Effector memory CD8-positive, alpha-beta T cell (primary cell): Measurements from ENCODE around the gene PCYT2.

ENCODE experiments used
- ATAC-seq: fragments of 150-1000 bp; cut with Tn5 transposase; replicated peaks from 2 replicates; pipeline ENCODE4 v1.10.0; 2021; ENCODE audit warnings: mild to moderate bottlenecking, moderate library complexity
- DNase-seq, 3 experiments: peaks; one replicate each; pipeline ENCODE4 v3.0.0; 2021
- H3K27ac Mint-ChIP-seq, 2 donors: one replicate each; pipeline ENCODE4 v1.8.0; 2022; ENCODE audit warnings: mild to moderate bottlenecking in 2 of 2, mixed read lengths in 2 of 2, moderate library complexity in 2 of 2
- H3K27me3 Mint-ChIP-seq, 2 donors: one replicate each; pipeline ENCODE4 v1.8.0; 2022; ENCODE audit warnings: mixed read lengths in 2 of 2
- H3K36me3 Mint-ChIP-seq: one replicate; pipeline ENCODE4 v1.8.0; 2022; ENCODE audit warnings: mild to moderate bottlenecking, moderate library complexity, mixed read lengths; ENCODE audit not compliant: insufficient read depth
- H3K4me1 Mint-ChIP-seq, 2 donors: one replicate each; pipeline ENCODE4 v1.8.0; 2022; ENCODE audit warnings: low read depth in 2 of 2, mixed read lengths in 2 of 2
- H3K4me3 Mint-ChIP-seq, 2 donors: one replicate each; pipeline ENCODE4 v1.8.0; 2022; ENCODE audit warnings: mild to moderate bottlenecking in 2 of 2, mixed read lengths in 2 of 2, moderate library complexity in 2 of 2
- H3K9me3 Mint-ChIP-seq, 2 donors: one replicate each; pipeline ENCODE4 v1.8.0; 2022; ENCODE audit warnings: mixed read lengths in 2 of 2

The PCYT2 gene

GRCh38 chr17:81952792-81953228 lies 41.6 kb upstream of the PCYT2 start:
- ATAC-seq: no peak

DNA sequence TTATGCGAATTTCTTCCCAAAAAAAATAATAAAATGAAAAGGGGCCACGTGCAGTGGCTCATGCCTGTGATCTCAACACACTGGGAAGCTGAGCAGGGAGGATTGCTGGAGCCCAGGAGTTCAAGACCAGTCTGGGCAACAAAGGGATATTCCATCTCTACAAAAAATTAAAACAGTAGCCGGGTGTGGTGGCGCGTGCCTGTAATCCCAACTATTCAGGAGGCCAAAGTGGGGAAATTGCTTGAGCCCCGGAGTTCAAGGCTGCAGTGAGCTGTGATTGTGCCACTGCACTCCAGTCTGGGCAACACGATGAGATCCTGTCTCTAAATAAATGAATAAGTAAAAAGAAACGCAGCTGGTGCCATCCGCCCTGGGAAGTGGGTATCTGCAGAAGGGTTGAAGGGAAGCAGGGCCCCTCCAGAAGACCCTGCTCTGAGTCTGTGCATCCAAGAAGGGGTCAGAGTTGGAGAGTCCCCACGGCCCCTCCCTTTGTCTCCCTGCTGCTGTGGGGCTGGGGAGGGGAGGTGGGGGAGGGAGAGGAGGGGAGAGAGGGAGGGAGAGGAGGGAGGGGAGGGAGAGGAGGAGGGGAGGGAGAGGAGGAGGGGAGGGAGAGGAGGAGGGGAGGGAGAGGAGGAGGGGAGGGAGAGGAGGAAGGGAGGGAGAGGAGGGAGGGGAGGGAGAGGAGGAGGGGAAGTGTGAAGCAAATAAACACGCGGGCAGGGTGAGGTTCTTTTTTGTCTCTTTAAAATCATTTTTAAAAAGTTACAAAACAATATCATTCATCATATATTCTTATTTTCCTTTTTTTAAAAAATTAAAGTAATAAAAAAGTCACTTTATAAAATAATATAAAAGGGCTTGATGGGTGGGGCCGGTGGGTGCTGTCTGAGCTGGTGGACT lies 40.8 kb upstream of the PCYT2 start:
- no peak overlapping the region for H3K27ac Mint-ChIP-seq
- H3K9me3 Mint-ChIP-seq: no peaks in the 10 kb centered on the region
- ATAC-seq: no peak

More at GRCh38 chr17:81952792-81953228, 41.6 kb upstream of the PCYT2 start:
- no peak for DNase-seq
- H3K4me1 Mint-ChIP-seq: no peaks in the 10 kb centered on the region
- H3K36me3 Mint-ChIP-seq: no peaks in the 10 kb centered on the region
- peaks cover 5 to 19% of the 10 kb centered on the region in 2 donors for H3K27me3 Mint-ChIP-seq
- no peak overlapping the region for H3K27ac Mint-ChIP-seq
- H3K9me3 Mint-ChIP-seq: no peaks in the 10 kb centered on the region
- no peak overlapping the region for H3K4me3 Mint-ChIP-seq

DNA sequence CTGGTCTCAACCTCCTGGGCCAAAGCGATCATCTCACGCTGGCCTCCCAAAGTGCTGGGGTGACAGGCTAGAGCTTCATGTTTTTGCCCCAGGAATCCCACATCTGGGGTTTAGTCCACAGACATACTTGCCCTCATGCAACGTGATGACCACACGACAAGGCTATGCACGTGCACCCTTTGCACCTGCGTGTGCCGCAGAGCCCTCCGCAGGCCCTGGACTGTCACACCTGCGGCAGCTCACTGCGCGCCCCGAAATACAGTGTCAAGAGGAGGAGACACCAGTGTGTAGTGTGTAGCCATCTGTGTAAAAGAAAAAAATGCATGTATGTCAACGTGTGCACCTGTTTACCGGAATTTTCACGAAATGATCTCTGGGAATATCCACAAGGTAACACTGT lies 39.3 kb upstream of the PCYT2 start:
- H3K36me3 Mint-ChIP-seq: no peaks in the 10 kb centered on the region
- H3K4me3 Mint-ChIP-seq: no peak overlapping the region
- no peak overlapping the region for H3K27ac Mint-ChIP-seq
- H3K9me3 Mint-ChIP-seq: no peaks in the 10 kb centered on the region
- no peak for DNase-seq
- no peaks in the 10 kb centered on the region for H3K4me1 Mint-ChIP-seq
- no peak for ATAC-seq
- H3K27me3 Mint-ChIP-seq: peaks cover 0 to 17% of the 10 kb centered on the region in 2 donors

More for the DNA sequence above, 40.8 kb upstream of the PCYT2 start:
- Mint-ChIP-seq H3K36me3 (no peaks in the 10 kb centered on the region), H3K4me1 (no peaks in the 10 kb centered on the region), H3K27me3 (peaks cover under 1 to 16% of the 10 kb centered on the region in 2 donors), H3K4me3 (no peak overlapping the region)
- no peak for DNase-seq

GRCh38 chr17:81948635-81949378 lies 37.6 kb upstream of the PCYT2 start:
- Mint-ChIP-seq H3K36me3 (no peaks in the 10 kb centered on the region), H3K9me3 (no peaks in the 10 kb centered on the region)

DNA sequence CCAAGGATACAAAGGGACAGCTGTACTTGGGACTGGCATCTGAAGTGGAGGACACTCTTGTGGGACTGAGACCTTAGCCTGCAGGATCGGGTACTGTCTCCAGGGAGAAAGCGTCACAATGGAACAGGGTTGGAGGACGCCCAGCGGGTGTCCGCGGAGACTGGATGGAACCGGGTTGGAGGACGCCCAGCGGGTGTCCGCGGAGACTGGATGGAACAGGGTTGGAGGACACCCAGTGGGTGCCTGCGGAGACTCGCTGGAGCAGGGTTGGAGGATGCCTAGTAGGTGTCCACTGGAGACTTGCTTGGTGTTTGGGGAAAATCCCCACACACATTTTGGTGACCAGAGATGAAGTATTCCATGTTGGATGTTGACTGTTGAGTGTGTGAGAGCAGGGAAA lies 36.0 kb upstream of the PCYT2 start, which contains the start of gene MYADML2:
MYADML2 (minus strand) TSS at position 45 of the 400 bp plus-strand sequence. CDS start 5,492 bp downstream, outside the sequence.
- DNase-seq: no peak
- Mint-ChIP-seq H3K4me1 (no peaks in the 10 kb centered on the region), H3K27me3 (peaks cover 0 to 26% of the 10 kb centered on the region in 2 donors), H3K36me3 (no peaks in the 10 kb centered on the region), H3K9me3 (no peaks in the 10 kb centered on the region), H3K4me3 (no peak within 1 kb of the TSS), H3K27ac (no peak within 1 kb of the TSS)
- ATAC-seq: no peak

More at GRCh38 chr17:81948635-81949378, 37.6 kb upstream of the PCYT2 start:
- DNase-seq: no peak
- Mint-ChIP-seq H3K27ac (no peak overlapping the region), H3K27me3 (peaks cover 0 to 26% of the 10 kb centered on the region in 2 donors), H3K4me3 (no peak overlapping the region), H3K4me1 (no peaks in the 10 kb centered on the region)
- ATAC-seq: no peak

DNA sequence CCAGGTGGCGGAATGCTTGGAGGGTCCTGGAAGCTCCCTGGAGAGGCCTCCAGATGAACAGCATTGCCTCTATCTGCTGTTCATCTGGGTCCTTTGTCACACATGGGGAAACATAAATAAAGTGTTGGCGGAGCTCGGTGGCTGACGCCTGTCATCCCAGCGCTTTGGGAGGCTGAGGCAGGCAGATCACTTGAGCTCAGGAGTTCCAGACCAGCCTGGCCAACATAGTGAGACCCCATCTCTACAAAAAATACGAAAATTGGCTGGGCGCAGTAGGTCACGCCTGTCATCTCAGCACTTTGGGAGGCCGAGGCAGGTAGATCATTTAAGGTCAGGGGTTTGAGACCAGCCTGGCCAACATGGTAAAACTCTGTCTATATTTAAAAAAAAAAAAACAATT lies 33.7 kb upstream of the PCYT2 start:
- Mint-ChIP-seq H3K9me3 (no peaks in the 10 kb centered on the region), H3K4me1 (no peaks in the 10 kb centered on the region), H3K4me3 (no peak overlapping the region), H3K36me3 (no peaks in the 10 kb centered on the region), H3K27me3 (peaks cover 0 to 36% of the 10 kb centered on the region in 2 donors), H3K27ac (no peak overlapping the region)
- ATAC-seq: no peak
- DNase-seq: no peak

DNA sequence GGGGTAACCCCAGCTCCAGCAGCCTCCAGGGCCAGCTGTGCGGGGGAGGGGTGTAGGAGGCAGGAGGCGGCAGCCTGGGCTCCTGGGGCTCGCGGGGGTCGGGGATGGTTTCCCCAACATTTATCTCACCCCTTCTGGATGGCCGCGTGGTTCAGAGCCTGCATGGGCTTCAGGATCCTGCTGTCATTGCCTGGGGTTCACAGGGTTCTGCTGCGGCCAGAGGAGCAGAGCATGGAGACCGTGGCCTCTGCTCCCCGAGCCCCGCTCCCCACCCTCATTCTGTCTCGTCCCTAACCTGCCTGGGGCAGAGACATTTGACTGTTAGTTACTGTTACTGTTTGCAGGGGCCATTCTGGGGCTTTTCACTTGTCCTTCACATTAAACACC lies 31.0 kb upstream of the PCYT2 start:
- Mint-ChIP-seq H3K9me3 (no peaks in the 10 kb centered on the region), H3K4me3 (no peak overlapping the region)

DNA sequence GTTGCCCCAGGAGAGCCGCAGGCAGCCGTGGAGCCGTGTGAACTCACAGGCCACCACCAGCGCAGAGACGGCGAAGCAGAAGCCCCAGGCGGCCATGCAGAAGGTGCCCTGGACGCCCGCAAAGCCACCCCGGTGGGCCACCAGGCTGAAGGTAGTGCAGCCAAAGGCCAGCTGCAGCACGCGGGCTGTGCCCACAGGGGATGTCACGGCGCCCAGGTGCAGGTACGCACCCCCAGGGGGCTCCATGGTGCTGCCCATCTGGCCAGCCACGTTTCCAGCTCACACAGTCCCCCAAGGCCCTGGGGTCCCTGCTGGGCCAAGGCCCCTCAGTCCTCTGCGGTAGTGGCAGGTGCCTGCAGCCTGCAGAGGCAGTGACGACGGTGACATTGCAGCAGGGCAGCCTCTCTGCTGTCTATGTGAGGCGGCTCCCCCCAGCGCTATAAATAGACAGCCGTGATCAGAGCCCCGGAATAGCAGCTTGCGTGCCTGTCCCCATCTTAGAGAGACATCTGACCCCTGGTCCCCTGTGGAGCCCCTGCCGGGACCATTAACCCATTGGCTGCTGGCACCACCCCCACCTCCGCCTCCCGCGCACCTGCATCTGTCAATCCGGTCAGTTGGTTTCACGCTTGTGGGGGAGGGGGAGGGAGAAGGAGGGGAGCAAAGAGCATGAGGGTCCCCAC lies 30.4 kb upstream of the PCYT2 start:
- no peaks in the 10 kb centered on the region for H3K9me3 Mint-ChIP-seq
- H3K4me3 Mint-ChIP-seq: no peak overlapping the region
- H3K27ac Mint-ChIP-seq: no peak overlapping the region
- no peak for DNase-seq
- ATAC-seq: no peak
- H3K27me3 Mint-ChIP-seq: peaks cover 0 to 19% of the 10 kb centered on the region in 2 donors
- H3K4me1 Mint-ChIP-seq: peaks cover 3 to 5% of the 10 kb centered on the region in 2 donors
- H3K36me3 Mint-ChIP-seq: no peaks in the 10 kb centered on the region

More for the DNA sequence above, 31.0 kb upstream of the PCYT2 start:
- Mint-ChIP-seq H3K4me1 (peaks cover 3 to 4% of the 10 kb centered on the region in 2 donors), H3K27ac (no peak overlapping the region), H3K27me3 (peaks cover 0 to 24% of the 10 kb centered on the region in 2 donors), H3K36me3 (no peaks in the 10 kb centered on the region)
- no peak for DNase-seq
- ATAC-seq: no peak

DNA sequence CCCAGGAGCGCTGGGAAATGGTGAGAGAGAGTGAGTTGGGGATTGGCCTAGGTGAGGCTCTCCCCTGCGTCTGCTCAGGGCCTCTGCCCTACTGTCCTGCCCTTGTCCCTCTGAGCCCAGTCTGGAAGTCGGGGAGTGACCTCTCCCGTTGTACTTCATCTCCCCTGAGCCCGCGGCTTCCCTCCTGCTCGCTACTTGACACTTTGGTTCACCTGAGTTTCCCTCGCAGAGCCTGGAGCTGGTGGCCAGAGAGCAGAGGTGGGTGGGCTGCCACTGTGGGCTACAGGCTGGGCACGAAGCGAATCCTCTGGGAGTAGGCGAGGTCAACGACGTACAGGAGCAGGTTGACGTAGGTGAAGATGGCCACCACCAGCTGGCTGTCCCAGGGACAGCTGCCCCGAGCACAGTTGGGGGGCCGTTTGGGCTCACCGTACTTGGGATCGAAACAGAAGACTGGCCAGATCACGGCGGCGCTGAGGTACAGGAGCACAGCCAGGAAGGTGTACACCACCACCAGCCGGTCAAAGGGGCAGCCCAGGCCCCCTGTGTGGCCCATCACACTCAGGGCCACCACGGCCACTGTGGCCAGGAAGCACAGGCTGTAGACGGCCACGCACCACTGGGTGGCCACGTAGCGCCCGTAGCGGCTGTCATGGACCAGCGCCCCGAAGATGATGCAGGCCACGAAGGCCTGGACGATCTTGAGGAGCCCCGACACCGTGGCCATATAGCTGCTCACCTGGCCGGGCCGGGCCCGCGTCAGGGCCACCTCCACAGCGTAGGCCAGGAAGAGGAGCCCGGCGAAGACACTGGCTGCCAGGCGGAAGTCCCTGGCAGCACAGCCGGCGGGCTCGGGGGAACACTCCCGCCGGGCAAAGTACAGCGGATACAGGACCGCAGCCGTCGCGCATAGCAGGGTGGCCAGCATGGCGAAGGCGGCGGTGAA lies 29.6 kb upstream of the PCYT2 start:
- Mint-ChIP-seq H3K27ac (no peak overlapping the region), H3K36me3 (no peaks in the 10 kb centered on the region), H3K27me3 (peaks cover 0 to 19% of the 10 kb centered on the region in 2 donors), H3K4me1 (peaks cover 3 to 6% of the 10 kb centered on the region in 2 donors), H3K9me3 (no peaks in the 10 kb centered on the region), H3K4me3 (no peak overlapping the region)
- DNase-seq (no peak), ATAC-seq (no peak)

- Mint-ChIP-seq H3K27me3 (peaks cover 0 to 19% of the 10 kb centered on the region in 2 donors), H3K9me3 (no peaks in the 10 kb centered on the region), H3K4me1 (peaks cover 3 to 6% of the 10 kb centered on the region in 2 donors), H3K4me3 (no peak overlapping the region), H3K27ac (no peak overlapping the region), H3K36me3 (no peaks in the 10 kb centered on the region)
- ATAC-seq: no peak
- no peak for DNase-seq
These were observed 28.7 kb upstream of the PCYT2 start for GRCh38 chr17:81939881-81940385.

DNA sequence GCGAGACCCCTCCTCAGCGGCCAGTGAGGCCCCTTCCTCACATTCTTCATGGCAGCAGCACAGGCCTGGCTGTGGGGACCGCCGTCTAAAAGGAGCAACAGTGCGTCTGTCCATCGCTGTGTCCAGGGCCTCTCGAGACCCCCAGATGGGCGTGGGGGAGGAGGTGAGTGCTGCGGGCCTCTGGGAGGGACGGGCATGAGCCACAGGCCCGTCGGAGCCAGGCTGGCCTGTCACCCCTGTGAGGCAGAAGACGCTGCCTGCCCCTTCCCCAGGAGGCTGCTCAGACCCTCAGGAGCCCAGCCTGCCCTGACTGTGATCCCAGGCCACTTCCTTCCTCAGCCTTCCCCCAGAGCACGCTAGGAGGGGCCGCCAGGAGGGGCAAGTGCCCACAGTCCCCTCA lies 28.0 kb upstream of the PCYT2 start:
- ATAC-seq (no peak), DNase-seq (no peak)
- H3K27ac Mint-ChIP-seq: no peak overlapping the region
- no peak overlapping the region for H3K4me3 Mint-ChIP-seq
- H3K27me3 Mint-ChIP-seq: peaks cover 0 to 12% of the 10 kb centered on the region in 2 donors
- H3K9me3 Mint-ChIP-seq: no peaks in the 10 kb centered on the region
- H3K4me1 Mint-ChIP-seq: peaks cover 3 to 6% of the 10 kb centered on the region in 2 donors
- no peaks in the 10 kb centered on the region for H3K36me3 Mint-ChIP-seq

DNA sequence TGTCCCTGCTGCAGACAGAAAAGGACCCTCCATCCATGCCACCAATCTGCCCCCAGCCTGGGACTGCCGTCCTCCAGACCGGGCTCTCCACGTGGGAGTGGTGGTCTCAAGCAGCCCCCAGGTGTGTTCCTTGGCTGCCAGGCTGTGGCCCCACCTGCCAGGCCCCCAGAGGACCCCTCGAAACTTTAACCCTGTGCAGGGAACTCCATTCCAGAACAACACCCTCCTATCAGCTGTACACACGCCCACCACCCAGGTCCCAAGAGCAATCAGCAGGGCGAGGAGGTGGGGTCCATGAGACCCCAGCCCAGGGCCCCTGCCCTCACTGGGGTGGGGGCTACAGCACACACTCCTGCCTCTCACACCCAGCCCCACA lies 24.5 kb upstream of the PCYT2 start:
- peak overlapping the region; percentile 55 to 56 for H3K4me3 Mint-ChIP-seq
- H3K27me3 Mint-ChIP-seq: peaks cover 6 to 36% of the 10 kb centered on the region in 2 donors
- H3K27ac Mint-ChIP-seq: no peak overlapping the region

More for the DNA sequence above, 24.5 kb upstream of the PCYT2 start:
- H3K4me1 Mint-ChIP-seq: peaks cover 8 to 9% of the 10 kb centered on the region in 2 donors
- DNase-seq (no peak), ATAC-seq (no peak)
- no peaks in the 10 kb centered on the region for H3K9me3 Mint-ChIP-seq
- H3K36me3 Mint-ChIP-seq: no peaks in the 10 kb centered on the region
